EH (cell line): ENCODE data around the gene CTNNA1.
"Not testable (repeated sequence)": the region's sequence is repeated elsewhere in the genome, so short reads cannot be mapped to it uniquely, and the experiment has no call there.

Experiments
- DNase-seq: peaks from one replicate; pipeline ENCODE4 v3.0.0-alpha.2; 2015; ENCODE audit warnings: low read depth

CTNNA1 gene

GRCh38 chr5:138815529-138815928 is 62.3 kb downstream of the CTNNA1 start:
- no peak for DNase-seq

GRCh38 chr5:138817241-138817640 is 64.0 kb downstream of the CTNNA1 start:
- no peak for DNase-seq

GRCh38 chr5:138819081-138819480 is 65.9 kb downstream of the CTNNA1 start:
- DNase-seq: no peak

GRCh38 chr5:138820695-138821094 is 67.5 kb downstream of the CTNNA1 start:
- DNase-seq: no peak

- no peak for DNase-seq
Measured at GRCh38 chr5:138824516-138824915, 71.3 kb downstream of the CTNNA1 start.

- no peak for DNase-seq
Measured at GRCh38 chr5:138824924-138825863, 72.0 kb downstream of the CTNNA1 start.

GRCh38 chr5:138828556-138828955 is 75.3 kb downstream of the CTNNA1 start:
- no peak for DNase-seq

GRCh38 chr5:138829341-138829740 is 76.1 kb downstream of the CTNNA1 start:
- peak; percentile 18 for DNase-seq

GRCh38 chr5:138831703-138832102 is 78.5 kb downstream of the CTNNA1 start:
- peak; percentile 59 for DNase-seq

GRCh38 chr5:138832218-138832617 is 79.0 kb downstream of the CTNNA1 start:
- peak; percentile 49 for DNase-seq

GRCh38 chr5:138833080-138833479 is 79.9 kb downstream of the CTNNA1 start:
- no peak for DNase-seq

- DNase-seq: no peak
Measured at GRCh38 chr5:138833726-138834480, 80.7 kb downstream of the CTNNA1 start.

- not testable (repeated sequence) for DNase-seq
Measured at GRCh38 chr5:138834853-138835252, 81.6 kb downstream of the CTNNA1 start.

GRCh38 chr5:138837160-138837559 is 83.9 kb downstream of the CTNNA1 start:
- no peak for DNase-seq

GRCh38 chr5:138840103-138840502 is 86.9 kb downstream of the CTNNA1 start:
- no peak for DNase-seq

GRCh38 chr5:138841531-138841930 is 88.3 kb downstream of the CTNNA1 start:
- no peak for DNase-seq

- DNase-seq: peak; percentile 25
Measured at GRCh38 chr5:138843316-138844124, 90.3 kb downstream of the CTNNA1 start.

- no peak for DNase-seq
Measured at GRCh38 chr5:138844125-138844461, 90.9 kb downstream of the CTNNA1 start.

GRCh38 chr5:138844812-138845513 is 91.7 kb downstream of the CTNNA1 start:
- DNase-seq: peak; percentile 89

- peak; percentile 68 for DNase-seq
Measured at GRCh38 chr5:138849439-138849838, 96.2 kb downstream of the CTNNA1 start.

GRCh38 chr5:138849882-138850281 is 96.7 kb downstream of the CTNNA1 start:
- no peak for DNase-seq
